Effector CD4-positive, alpha-beta T cell (primary cell): ENCODE results near the gene UBA52.
A peak's percentile ranks its signal among the peaks of the same experiment; 100 is the strongest.
"Not testable (repeated sequence)": the region's sequence is repeated elsewhere in the genome, so short reads cannot be mapped to it uniquely, and the experiment has no call there.

Experiments used
- DNase-seq: peaks from one replicate; pipeline ENCODE4 v3.0.0-alpha.2; 2020

The UBA52 gene

DNA sequence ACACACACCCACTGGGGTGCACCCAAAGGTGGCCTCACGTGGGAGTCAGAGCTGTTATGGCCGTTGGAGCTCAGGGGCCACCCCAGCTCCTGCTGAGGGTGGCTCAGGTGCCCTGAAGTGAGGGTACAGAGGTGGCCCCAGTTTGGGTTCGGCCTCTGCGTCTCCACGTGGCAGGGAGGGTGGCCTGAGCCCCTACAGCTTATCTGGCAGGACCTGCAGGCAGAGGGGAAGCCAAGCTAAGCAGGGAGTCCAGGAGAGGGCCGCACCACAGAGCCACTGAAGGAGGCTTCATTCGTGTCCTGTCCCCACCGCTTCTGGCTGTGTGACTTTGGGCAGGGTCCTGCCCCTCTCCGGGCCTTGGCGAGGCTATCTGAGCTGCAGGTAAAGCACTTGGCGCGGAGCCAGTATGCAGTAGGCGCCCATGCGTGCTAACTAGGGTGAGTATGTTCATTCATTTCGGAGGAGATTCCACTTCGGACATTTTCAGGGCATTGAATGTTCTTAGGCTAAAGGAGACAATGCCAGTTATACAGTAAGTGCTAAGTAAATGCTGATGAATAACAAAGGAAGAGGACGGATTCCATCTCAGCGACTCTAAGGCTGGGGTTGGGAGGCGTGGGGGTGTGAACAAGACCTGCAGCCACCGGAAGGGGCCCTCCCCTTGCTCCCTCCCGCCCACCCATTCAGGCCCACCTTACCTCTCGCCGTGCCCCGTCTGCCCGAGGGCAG lies 21.9 kb downstream of the UBA52 start:
- DNase-seq: no peak

DNA sequence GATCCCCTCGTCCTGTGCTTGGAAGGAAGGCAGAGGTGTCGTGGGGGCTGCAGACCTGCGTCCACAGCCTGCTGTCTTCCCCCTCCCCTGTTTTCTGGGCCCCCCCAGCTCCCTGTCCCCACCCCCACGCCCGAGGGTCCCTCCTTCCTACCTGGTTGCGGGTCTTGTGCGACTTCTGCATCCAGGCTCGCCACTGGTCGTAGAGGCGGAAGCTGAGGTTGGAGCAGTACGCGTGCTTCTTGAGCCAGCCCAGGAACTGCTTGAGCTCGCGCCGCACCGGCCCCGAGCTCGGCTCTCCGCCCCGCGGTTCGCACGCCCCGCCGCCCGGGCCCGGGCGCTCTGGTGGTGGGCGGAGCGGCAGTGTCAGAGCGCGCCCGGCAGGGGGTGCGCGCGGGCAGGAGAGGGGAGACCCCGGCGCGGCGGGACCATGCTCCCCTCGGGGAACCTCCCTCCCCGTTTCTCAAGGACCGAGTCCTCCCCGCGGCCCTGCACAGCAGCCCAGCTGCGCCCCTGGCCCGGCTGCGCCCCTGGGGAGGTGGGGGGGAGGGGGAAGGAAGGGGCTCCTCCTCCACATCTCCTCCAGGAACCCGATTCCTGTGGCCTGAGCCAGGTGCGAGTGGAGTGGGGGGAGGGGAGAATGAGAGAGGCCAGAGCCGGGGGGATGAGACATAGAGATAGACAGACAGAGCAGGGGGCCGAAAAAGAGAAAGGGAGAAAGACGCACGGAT lies 22.6 kb downstream of the UBA52 start:
- DNase-seq: peak; percentile 72

- DNase-seq: no peak
Measured at GRCh38 chr19:18594824-18595373, 23.2 kb downstream of the UBA52 start.

DNA sequence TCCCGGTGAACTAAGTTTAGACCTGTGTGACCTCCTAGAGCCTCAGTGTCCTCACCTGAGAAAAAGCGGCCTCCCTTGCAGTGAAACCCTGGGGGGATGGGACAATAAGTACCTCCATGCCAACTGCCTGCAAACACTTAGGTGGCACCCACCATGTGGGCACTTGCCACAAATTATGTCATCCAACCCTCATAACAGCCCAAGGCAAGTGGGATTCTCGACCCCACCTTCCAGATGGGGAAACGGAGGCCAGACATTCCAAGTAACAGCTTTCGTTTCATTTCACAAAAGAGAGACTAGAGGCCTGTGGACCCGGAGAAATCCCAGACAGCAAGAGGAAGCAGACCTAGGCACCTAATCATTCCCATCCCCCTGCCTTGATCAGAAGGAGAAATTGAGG lies 23.8 kb downstream of the UBA52 start:
- DNase-seq: no peak

- DNase-seq: no peak
Measured at GRCh38 chr19:18596752-18597157, 25.1 kb downstream of the UBA52 start.

DNA sequence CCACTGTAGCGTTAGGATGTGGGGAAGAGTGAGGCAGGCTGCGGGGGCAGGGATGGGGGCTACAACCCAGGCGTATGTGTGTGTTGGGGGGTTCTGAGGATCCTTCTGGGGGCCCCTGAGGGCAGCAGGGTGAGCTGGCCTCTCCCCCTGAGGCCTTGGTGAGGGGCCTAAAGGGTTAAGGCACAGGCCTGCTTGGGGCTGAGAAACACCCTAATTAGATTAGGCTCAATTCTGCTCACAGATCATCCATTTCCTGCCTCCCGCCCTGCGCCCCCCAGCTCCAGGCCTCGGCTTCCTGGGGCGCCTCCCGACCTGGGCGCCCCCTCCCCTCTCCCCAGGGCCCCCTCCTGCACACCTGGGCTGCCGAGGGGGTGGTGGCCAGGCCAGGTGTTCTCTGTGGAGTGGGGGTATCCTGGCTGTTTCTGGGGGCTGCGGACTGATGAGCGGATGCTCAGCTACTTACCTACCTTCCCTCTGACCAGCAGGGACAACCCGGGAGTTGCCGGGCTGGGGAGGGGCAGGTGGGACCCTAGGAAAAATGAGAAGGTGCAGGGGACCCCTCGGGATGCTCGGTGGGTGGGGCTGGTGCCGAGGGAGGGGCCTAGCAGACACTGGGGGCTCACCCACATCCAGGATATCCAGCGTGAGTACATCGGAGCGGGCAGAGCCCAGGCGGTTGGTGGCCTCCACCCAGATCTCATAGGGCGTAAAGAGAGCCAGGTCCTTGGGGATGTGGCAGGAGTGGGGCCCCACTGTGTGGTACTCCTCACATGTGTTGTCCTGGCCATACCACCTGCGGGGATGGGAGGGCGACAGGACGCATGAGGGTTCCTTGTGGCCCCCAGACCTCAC lies 26.4 kb downstream of the UBA52 start:
- no peak for DNase-seq

DNA sequence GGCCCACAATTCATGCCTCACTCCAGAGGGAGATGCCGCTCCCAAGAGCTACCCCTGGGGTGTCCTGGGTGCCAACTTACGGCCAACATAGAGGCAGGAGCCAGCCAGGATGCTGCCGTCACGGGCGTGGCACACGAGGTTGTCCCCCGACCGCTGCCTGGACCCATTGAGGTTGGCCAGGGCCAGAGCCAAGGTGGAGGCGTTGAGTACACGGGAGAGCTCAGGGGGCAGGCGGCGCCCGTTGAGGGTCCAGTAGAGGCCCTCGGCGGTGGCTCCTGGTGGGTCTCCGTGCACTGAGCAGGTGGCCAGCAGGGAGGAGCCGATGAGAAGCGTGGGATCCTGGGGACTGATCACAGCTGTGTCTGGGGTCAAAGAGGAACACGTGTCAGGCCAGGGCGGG lies 27.8 kb downstream of the UBA52 start:
- DNase-seq: no peak

DNA sequence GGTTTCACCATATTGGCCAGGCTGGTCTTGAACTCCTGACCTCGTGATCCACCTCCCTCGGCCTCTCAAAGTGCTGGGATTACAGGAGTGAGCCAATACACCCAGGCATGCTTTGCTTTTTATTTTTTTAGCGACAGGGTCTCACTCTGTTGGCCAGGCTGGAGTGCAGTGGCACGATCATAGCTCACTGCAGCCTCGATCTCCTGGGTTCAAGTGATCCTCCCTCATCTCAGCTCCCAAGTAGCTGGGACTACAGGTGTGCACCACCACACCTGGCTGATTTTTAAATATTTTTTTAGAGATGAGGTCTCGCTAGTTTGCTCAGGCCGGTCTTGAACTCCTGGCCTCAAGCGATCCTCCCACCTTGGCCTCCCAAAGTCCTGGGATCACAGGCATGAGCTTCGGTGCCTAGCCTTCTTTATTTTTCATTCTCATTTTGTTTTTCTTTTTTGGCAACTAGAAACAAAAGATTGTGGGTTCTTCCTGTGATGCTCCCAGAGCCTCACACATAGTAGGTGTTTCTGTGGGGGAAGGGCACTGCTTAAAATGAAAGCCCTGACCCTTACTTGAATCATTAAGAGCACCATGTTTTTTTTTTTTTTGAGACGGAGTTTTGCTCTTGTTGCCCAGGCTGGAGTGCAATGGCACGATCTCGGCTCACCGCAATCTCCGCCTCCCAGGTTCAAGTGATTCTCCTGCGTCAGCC lies 29.2 kb downstream of the UBA52 start:
- DNase-seq: not testable (repeated sequence)

- no peak for DNase-seq
Measured at GRCh38 chr19:18601875-18602274, 30.2 kb downstream of the UBA52 start.

- no peak for DNase-seq
Measured at GRCh38 chr19:18603255-18603957, 31.7 kb downstream of the UBA52 start.

GRCh38 chr19:18603958-18604819 lies 32.5 kb downstream of the UBA52 start:
- DNase-seq: no peak

GRCh38 chr19:18604820-18605159 lies 33.1 kb downstream of the UBA52 start:
- DNase-seq: no peak

DNA sequence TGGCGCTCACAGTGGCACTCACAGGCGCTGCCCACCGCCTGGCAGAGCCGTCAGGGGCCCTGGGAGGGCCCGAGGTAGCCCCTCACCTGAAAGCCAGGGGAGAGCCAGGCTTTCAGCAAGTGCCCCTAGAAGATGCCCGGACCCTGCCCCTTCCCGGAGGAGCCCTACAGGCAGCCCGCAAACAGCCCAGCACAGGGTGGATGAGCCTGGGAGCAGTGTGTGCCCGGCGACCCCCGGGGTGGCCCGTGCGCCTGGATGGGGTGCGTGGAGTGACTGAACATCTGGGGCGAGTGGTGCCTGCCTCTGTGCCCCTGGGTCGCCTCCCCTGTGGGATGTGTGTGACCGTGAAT lies 33.5 kb downstream of the UBA52 start:
- no peak for DNase-seq

GRCh38 chr19:18605546-18606280 lies 34.1 kb downstream of the UBA52 start:
- DNase-seq: no peak

DNA sequence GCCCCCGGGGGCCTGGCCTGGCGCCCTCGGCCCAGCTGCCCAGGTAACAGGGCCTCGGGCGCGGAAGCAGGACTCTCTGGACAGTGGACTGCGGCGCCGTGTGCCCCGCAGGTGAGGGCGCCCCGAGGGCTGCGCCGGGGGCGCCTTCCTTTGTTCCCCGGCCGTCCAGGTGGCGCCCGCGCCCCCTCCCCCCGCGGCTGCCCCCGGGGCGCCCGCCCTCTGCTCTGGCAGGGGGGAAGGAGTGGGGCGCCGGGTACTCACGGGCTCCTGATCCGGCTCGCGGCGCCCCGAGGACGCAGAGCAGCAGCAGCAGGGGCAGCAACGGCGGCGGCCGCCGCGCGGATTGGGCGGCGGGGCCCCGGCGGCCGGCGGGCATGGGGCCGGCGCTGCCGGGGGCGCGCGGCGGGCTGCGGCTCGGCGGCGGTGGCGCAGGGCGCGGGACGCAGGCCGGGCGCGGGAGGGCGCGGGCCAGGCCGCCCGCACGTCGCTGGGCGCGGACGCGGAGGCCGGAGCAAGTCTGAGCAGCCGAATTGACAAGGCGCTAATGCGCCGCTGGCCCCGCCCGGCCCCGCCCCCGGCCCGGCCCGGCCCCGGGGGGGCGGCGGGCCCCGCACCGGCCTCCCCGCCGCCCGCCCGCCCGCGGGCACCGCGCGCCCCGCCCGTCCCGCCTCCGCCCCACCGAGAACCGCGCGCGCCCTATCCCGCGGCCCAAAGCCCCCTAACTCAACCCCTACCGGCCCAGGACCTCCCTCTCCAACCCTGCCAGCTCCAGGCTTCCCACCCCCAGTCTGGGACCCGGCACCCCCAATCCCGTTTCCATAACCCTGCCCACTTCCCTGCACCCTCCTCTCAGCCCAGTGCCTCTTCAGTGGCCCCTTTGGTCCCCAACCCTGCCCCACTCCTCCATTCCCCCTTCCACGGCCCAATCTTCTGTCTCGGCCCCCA lies 34.9 kb downstream of the UBA52 start, which contains the start of gene CRLF1:
Gene CRLF1, minus strand, starts transcription at position 519 of the 945 bp plus-strand sequence. Its CDS starts 143 bp downstream, at position 376.
- no peak for DNase-seq

GRCh38 chr19:18607226-18608101 lies 35.8 kb downstream of the UBA52 start:
- no peak for DNase-seq

- DNase-seq: no peak
Measured at GRCh38 chr19:18608102-18608804, 36.6 kb downstream of the UBA52 start.
